ENCODE results near the gene ZCCHC2.

DNA sequence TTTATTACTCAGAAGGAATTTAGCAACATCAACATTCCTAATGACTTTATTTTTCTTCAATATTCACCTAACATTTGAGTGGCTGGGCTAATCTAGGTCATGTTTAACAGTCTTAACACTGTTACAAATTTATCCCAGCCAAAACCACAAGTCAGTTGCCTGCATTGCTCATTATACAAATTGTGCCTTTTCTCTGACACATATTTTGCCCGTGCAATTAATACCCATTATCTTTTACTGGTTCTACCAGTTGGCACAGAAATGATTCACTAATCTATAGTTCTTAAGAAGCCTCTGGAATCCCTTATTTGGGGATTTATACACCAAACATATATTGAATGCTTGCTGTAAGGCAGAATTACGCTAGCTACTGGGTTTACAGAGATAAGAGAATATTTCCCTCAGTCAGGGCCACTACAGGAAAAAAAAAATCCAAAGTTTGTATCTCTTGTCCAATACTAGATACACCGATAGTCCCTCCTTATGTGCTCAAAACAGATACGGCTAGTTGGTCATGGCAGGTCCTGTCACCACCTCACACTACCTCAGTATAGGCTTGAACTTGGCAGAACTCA lies 46.3 kb downstream of the ZCCHC2 start:
- TF ChIP-seq GATA2 (IDR thresholded peaks at IDR 0.05; ENCODE audit: low read depth, low read length) (no peak), GATA3 (IDR thresholded peaks at IDR 0.05; ENCODE audit: low read depth, low read length) (no peak)
